Stimulated activated naive B cell treated with anti-CD40 and anti-IgM and Interleukin-4, amounts not matched to agents 10 μg/mL and 1 μg/mL and 100 μg/mL, for 72 hours (primary cell): ENCODE results near the gene ZNHIT1.

Experiments used
- ATAC-seq, 2 donors: fragments of 150-1000 bp; cut with Tn5 transposase; replicated peaks; 2 replicates each; pipeline ENCODE4 v1.10.0; 2021; ENCODE audit warnings: moderate library complexity in 1 of 2
- DNase-seq: peaks from one replicate; pipeline ENCODE4 v3.0.0; 2021
- H3K27ac Mint-ChIP-seq: one replicate; pipeline ENCODE4 v1.8.0; 2022; ENCODE audit warnings: mild to moderate bottlenecking, mixed read lengths
- H3K27me3 Mint-ChIP-seq, 2 donors: one replicate each; pipeline ENCODE4 v1.8.0; 2022; ENCODE audit warnings: mixed read lengths in 2 of 2
- H3K36me3 Mint-ChIP-seq, 2 donors: one replicate each; pipeline ENCODE4 v1.8.0; 2022; ENCODE audit warnings: mixed read lengths in 2 of 2, mild to moderate bottlenecking in 1 of 2
- H3K4me1 Mint-ChIP-seq, 2 donors: one replicate each; pipeline ENCODE4 v1.8.0; 2022; ENCODE audit warnings: mixed read lengths in 2 of 2, mild to moderate bottlenecking in 1 of 2
- H3K4me3 Mint-ChIP-seq, 2 donors: one replicate each; pipeline ENCODE4 v1.8.0; 2022; ENCODE audit warnings: mild to moderate bottlenecking in 2 of 2, mixed read lengths in 2 of 2, moderate library complexity in 1 of 2
- H3K9me3 Mint-ChIP-seq, 2 donors: one replicate each; pipeline ENCODE4 v1.8.0; 2022; ENCODE audit warnings: mixed read lengths in 2 of 2, mild to moderate bottlenecking in 1 of 2

The ZNHIT1 gene

GRCh38 chr7:101237206-101238067 lies 19.5 kb downstream of the ZNHIT1 start, which contains the start of gene CLDN15:
Gene CLDN15, minus strand, starts transcription at chr7:101237802. Its CDS starts 221 bp downstream, at chr7:101237581.
- ATAC-seq (peak; percentile 39 to 58), DNase-seq (no peak)
- peaks cover 39 to 41% of the 10 kb centered on the region in 2 donors for H3K36me3 Mint-ChIP-seq
- H3K27ac Mint-ChIP-seq, result peak within 1 kb of the TSS; percentile 6
- no peaks in the 10 kb centered on the region for H3K9me3 Mint-ChIP-seq
- no peaks in the 10 kb centered on the region for H3K27me3 Mint-ChIP-seq
- peaks cover 9 to 43% of the 10 kb centered on the region in 2 donors for H3K4me1 Mint-ChIP-seq
- H3K4me3 Mint-ChIP-seq, result peak within 1 kb of the TSS in 1 of 2 donors; percentile 41

DNA sequence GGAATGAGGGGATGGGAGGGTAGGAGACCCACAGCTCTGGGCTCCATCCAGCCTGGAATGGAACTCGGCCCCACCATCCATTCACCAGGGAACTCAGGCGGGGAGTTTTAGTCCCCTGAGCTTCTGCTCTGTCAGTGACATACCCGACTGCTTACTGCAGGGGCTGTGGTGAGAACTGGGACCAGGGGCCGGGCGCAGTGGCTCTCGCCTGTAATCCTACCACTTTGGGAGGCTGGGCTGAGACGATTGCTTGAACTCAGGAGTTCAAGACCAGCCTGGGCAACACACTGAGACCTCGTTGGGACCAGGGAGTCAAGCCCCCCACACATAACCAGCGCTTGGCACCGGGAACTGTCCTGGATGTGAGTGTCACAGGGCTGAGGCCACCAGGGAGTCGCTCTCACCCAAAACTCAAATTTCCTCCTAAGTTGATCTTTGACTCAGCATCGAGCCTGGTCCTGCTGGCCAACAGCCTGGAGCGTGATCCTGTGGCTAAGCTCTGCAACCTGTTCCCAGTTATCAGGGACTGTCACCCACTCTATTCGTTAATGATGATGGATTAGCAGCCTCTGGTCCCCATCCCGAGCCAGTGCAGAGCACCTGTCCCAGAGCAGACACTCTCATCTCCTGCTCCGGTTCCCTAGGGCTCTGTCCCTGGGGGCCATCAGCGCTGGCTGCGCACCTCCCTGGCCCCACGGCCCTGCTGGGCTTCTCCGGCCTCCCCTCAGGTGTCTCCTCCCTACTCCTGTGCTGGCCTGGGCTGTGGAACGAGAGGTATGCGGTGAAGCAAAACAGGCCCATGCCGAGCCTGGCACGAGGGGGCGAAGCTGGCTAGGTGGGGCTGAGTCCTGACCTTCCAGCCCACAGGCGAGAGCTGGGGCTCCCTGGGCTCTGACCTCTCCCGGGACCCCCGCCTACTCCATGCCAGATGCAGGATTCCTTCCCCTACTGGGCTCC lies 20.5 kb downstream of the ZNHIT1 start:
- ATAC-seq, result peak in 1 of 2 donors; percentile 10
- H3K27me3 Mint-ChIP-seq, result no peaks in the 10 kb centered on the region
- H3K27ac Mint-ChIP-seq, result peak overlapping the region; percentile 59

GRCh38 chr7:101239191-101239950 lies 21.4 kb downstream of the ZNHIT1 start:
- DNase-seq (no peak), ATAC-seq (no peak)
- peaks cover 15 to 52% of the 10 kb centered on the region in 2 donors for H3K4me1 Mint-ChIP-seq
- peaks cover 38 to 39% of the 10 kb centered on the region in 2 donors for H3K36me3 Mint-ChIP-seq
- H3K9me3 Mint-ChIP-seq, result no peaks in the 10 kb centered on the region
- no peak overlapping the region for H3K27ac Mint-ChIP-seq
- H3K27me3 Mint-ChIP-seq, result no peaks in the 10 kb centered on the region
- no peak overlapping the region for H3K4me3 Mint-ChIP-seq

More for the DNA sequence above, 20.5 kb downstream of the ZNHIT1 start:
- no peaks in the 10 kb centered on the region for H3K9me3 Mint-ChIP-seq
- H3K4me3 Mint-ChIP-seq, result no peak overlapping the region
- H3K36me3 Mint-ChIP-seq, result peaks cover 38 to 39% of the 10 kb centered on the region in 2 donors
- H3K4me1 Mint-ChIP-seq, result peaks cover 10 to 46% of the 10 kb centered on the region in 2 donors
- no peak for DNase-seq

GRCh38 chr7:101239951-101240220 lies 21.9 kb downstream of the ZNHIT1 start:
- peaks cover 15 to 54% of the 10 kb centered on the region in 2 donors for H3K4me1 Mint-ChIP-seq
- DNase-seq, result no peak
- H3K36me3 Mint-ChIP-seq, result peaks cover 39 to 43% of the 10 kb centered on the region in 2 donors
- H3K9me3 Mint-ChIP-seq, result no peaks in the 10 kb centered on the region
- no peak overlapping the region for H3K4me3 Mint-ChIP-seq
- no peak for ATAC-seq
- no peaks in the 10 kb centered on the region for H3K27me3 Mint-ChIP-seq
- no peak overlapping the region for H3K27ac Mint-ChIP-seq

- Mint-ChIP-seq H3K4me1 (peaks cover 19 to 59% of the 10 kb centered on the region in 2 donors), H3K36me3 (peaks cover 43 to 46% of the 10 kb centered on the region in 2 donors), H3K27me3 (no peaks in the 10 kb centered on the region), H3K27ac (peak overlapping the region; percentile 66), H3K9me3 (no peaks in the 10 kb centered on the region), H3K4me3 (no peak overlapping the region)
- no peak for DNase-seq
- ATAC-seq, result no peak
Observed at GRCh38 chr7:101240226-101241014, 22.5 kb downstream of the ZNHIT1 start.

DNA sequence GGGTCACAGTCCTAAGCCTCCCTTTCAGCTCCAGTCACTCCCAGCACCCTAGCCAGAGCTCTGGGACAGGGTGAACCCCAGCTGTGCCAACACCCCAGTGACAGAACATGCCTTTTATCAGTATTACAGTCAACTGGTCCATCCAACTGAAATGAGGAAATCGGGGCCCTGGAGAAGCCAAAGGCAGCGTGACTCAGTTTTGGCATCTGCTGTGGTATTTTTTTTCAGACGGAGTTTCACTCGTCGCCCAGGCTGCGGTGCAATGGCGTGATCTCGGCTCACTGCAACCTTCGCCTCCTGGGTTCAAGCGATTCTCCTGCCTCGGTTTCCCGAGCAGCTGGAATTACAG lies 23.0 kb downstream of the ZNHIT1 start:
- ATAC-seq (no peak), DNase-seq (no peak)
- no peaks in the 10 kb centered on the region for H3K9me3 Mint-ChIP-seq
- no peak overlapping the region for H3K4me3 Mint-ChIP-seq
- no peaks in the 10 kb centered on the region for H3K27me3 Mint-ChIP-seq
- peaks cover 25 to 65% of the 10 kb centered on the region in 2 donors for H3K4me1 Mint-ChIP-seq
- peaks cover 47 to 50% of the 10 kb centered on the region in 2 donors for H3K36me3 Mint-ChIP-seq
- peak overlapping the region; percentile 66 for H3K27ac Mint-ChIP-seq

- DNase-seq, result no peak
- ATAC-seq, result no peak
- Mint-ChIP-seq H3K27me3 (no peaks in the 10 kb centered on the region), H3K4me1 (peaks cover 25 to 61% of the 10 kb centered on the region in 2 donors), H3K27ac (no peak overlapping the region), H3K4me3 (no peak overlapping the region), H3K9me3 (no peaks in the 10 kb centered on the region), H3K36me3 (peaks cover 40 to 44% of the 10 kb centered on the region in 2 donors)
Observed at GRCh38 chr7:101241443-101242349, 23.7 kb downstream of the ZNHIT1 start.

DNA sequence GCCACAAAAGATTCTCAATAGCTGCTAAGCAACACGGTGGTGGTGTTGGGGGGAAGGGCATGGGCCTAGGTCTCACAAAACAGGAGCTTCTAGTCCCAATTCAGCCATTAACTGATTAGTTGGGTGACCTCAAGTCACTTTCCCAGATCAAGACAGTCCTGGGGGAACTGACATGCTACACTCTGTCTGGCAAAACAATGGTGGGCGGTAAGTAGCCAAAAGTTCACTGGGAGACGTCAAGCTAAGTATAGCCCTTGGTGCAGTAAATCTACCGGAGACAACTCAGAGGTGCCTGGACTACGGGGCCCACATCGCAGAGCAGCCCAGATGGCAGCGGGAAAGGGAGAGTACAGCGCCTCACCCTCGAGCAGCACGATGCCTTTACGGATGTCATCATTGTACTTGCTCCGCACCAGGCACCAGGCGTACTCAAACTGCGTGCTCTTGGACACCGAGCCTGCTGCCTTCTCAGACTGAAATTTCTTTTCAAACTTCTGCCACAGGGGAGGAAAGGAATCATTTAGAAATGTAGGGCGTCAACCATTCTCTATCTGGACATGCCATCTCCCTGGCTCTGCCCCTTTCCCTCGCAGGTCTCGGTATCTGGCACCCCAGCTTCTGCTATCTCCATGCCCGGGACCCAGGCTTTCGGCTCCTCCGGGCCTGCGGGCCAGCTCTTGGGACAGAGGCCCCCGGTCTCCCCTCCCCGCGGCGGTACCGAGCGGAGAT lies 25.8 kb downstream of the ZNHIT1 start:
- peaks cover 28 to 63% of the 10 kb centered on the region in 2 donors for H3K4me1 Mint-ChIP-seq
- peak overlapping the region; percentile 92 to 99 for H3K4me3 Mint-ChIP-seq
- DNase-seq, result peak; percentile 72
- no peaks in the 10 kb centered on the region for H3K27me3 Mint-ChIP-seq
- peaks cover 29 to 44% of the 10 kb centered on the region in 2 donors for H3K36me3 Mint-ChIP-seq
- peak overlapping the region; percentile 98 for H3K27ac Mint-ChIP-seq
- no peaks in the 10 kb centered on the region for H3K9me3 Mint-ChIP-seq
- ATAC-seq, result no peak

- DNase-seq, result peak; percentile 91
- Mint-ChIP-seq H3K4me1 (peaks cover 26 to 56% of the 10 kb centered on the region in 2 donors), H3K27me3 (no peaks in the 10 kb centered on the region)
Observed at GRCh38 chr7:101244375-101245146, 26.6 kb downstream of the ZNHIT1 start, which contains the start of gene FIS1. Gene FIS1, minus strand, starts transcription at chr7:101245081. Its CDS starts 77 bp downstream, at chr7:101245004.

GRCh38 chr7:101245147-101245668 lies 27.2 kb downstream of the ZNHIT1 start:
- peaks cover 25 to 37% of the 10 kb centered on the region in 2 donors for H3K36me3 Mint-ChIP-seq
- H3K9me3 Mint-ChIP-seq, result no peaks in the 10 kb centered on the region
- H3K27me3 Mint-ChIP-seq, result no peaks in the 10 kb centered on the region
- H3K4me3 Mint-ChIP-seq, result peak overlapping the region; percentile 92 to 99
- H3K27ac Mint-ChIP-seq, result peak overlapping the region; percentile 98
- ATAC-seq, result no peak
- DNase-seq, result no peak
- H3K4me1 Mint-ChIP-seq, result peaks cover 28 to 58% of the 10 kb centered on the region in 2 donors

More at GRCh38 chr7:101244375-101245146, 26.6 kb downstream of the ZNHIT1 start, which contains the start of gene FIS1:
- Mint-ChIP-seq H3K4me3 (peak within 1 kb of the TSS; percentile 92 to 99), H3K27ac (peak within 1 kb of the TSS; percentile 98), H3K9me3 (no peaks in the 10 kb centered on the region), H3K36me3 (peaks cover 24 to 37% of the 10 kb centered on the region in 2 donors)
- ATAC-seq, result peak; percentile 94 to 96

DNA sequence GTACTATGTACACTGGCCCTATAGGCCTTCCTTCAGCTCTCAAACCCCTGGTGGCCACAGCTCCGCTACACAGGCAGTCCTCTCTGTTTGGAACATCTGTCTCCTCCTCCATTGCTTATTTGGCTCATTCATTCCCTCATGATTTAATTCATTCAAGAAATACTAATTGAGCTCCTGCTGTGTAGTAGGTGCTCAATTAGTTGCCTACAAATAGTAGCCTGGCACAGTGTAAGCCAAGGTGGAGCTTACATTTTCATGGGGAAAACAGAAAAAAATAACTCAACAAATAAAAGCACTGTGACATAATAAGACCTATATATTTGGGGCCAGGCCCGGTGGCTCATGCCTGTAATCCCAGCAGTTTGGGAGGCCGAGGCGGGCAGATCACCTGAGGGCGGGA lies 30.3 kb downstream of the ZNHIT1 start:
- no peaks in the 10 kb centered on the region for H3K27me3 Mint-ChIP-seq
- peaks cover 34 to 61% of the 10 kb centered on the region in 2 donors for H3K4me1 Mint-ChIP-seq
- ATAC-seq, result no peak
- H3K4me3 Mint-ChIP-seq, result no peak overlapping the region
- DNase-seq, result no peak
- H3K9me3 Mint-ChIP-seq, result no peaks in the 10 kb centered on the region
- H3K27ac Mint-ChIP-seq, result no peak overlapping the region
- H3K36me3 Mint-ChIP-seq, result peaks cover 25 to 35% of the 10 kb centered on the region in 2 donors
